A673 (cell line): ENCODE results near the gene SUMO1.

Experiments used
- EZH2 ChIP-seq: fragments of 200-600 bp; sonication (generic); IDR thresholded peaks from 2 replicates; pipeline ENCODE4 v1.6.1; 2017; ENCODE audit warnings: borderline replicate concordance, low read depth, mild to moderate bottlenecking, mixed read lengths, antibody characterized with exemption, low read length; ENCODE audit not compliant: poor library complexity, severe bottlenecking
- TF ChIP-seq, protein P1 (sequence below): fragments of 300-800, 200-600 bp; sonication (generic); conservative IDR thresholded peaks from 2 replicates; pipeline ENCODE4 v1.5.1; 2017; ENCODE audit warnings: low read depth, mild to moderate bottlenecking, antibody characterized with exemption, low read length, moderate library complexity, mixed read lengths

DNA sequence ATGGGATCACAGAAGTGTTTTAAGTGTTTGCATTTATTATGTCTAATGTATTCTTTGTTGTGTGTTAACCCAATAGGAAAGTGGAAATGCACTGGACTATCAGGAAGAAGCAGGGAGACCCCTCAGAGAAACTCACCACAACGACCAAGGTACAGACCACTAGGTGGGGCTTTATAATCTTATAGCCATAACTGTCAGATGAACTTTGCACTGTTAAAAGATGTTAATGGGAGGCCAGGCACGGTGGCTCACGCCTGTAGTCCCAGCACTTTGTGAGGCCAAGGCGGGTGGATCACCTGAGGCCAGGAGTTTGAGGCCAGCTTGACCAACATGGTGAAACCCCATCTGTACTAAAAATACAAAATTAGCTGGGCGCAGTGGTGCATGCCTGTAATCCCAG lies 73.2 kb downstream of the SUMO1 start:
- TF ChIP-seq, protein P1, sequence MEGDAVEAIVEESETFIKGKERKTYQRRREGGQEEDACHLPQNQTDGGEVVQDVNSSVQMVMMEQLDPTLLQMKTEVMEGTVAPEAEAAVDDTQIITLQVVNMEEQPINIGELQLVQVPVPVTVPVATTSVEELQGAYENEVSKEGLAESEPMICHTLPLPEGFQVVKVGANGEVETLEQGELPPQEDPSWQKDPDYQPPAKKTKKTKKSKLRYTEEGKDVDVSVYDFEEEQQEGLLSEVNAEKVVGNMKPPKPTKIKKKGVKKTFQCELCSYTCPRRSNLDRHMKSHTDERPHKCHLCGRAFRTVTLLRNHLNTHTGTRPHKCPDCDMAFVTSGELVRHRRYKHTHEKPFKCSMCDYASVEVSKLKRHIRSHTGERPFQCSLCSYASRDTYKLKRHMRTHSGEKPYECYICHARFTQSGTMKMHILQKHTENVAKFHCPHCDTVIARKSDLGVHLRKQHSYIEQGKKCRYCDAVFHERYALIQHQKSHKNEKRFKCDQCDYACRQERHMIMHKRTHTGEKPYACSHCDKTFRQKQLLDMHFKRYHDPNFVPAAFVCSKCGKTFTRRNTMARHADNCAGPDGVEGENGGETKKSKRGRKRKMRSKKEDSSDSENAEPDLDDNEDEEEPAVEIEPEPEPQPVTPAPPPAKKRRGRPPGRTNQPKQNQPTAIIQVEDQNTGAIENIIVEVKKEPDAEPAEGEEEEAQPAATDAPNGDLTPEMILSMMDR = no peak
- TF ChIP-seq EZH2 = no peak
